Measurements from ENCODE around the gene STXBP1. TPM values are rescaled to one million over a fixed set of nuclear protein-coding genes. Genes with fewer than 3 reads are reported as not detected.

STXBP1 gene
- total and polyA plus RNA-seq, 2 experiments from 2014 or later: 28.5 to 43.7 TPM

DNA sequence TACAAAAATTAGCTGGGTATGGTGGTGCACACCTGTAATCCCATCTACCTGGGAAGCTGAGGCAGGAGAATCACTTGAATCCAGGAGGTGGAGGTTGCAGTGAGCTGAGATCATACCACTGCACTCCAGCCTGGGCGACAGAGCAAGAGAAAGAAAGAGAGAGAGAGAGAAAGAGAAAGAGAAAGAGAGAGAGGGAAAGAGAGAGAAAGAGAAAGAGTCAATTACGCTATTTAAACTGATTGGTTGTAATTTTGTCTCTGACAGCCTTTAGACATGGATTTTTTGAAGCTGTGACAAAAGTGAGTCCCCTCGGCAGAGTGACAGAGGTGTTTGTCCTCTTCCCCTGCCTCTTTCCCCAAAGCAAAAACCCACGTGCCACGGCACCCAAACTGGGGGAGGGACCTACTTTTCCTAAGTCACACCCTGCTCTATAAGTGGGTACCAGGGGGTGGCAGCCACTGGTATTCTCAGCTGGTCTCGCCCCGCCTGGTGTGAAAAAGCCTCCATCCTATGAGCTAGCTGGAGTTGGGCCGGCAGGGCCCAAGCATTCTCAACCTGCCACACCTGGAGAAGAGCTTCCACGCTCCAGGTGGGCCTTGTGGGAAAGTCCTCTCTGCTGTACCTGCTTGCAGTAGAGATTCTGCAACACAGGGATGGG lies 91.3 kb downstream of the STXBP1 start:
- H3K27ac ChIP-seq: no peak overlapping the region
- no peaks in the 10 kb centered on the region for H4K20me1 ChIP-seq (ENCODE audit: insufficient read depth)
- H3K4me2 ChIP-seq (ENCODE audit: unreplicated experiment): no peak overlapping the region
- in situ Hi-C loops (cut with MboI): no loop called here
- TF ChIP-seq EZH2 (IDR thresholded peaks at IDR 0.05; ENCODE audit: insufficient read depth, poor library complexity, severe bottlenecking) (no peak), EZH2phosphoT487 (IDR thresholded peaks at IDR 0.05; ENCODE audit: insufficient read depth, low read depth) (no peak)
- no peak overlapping the region for H2AFZ ChIP-seq
- no peak overlapping the region for H3K9ac ChIP-seq
- H3K27me3 ChIP-seq (replicated peaks; ENCODE audit: insufficient read depth): no peaks in the 10 kb centered on the region
- H3K36me3 ChIP-seq (ENCODE audit: low read depth): no peaks in the 10 kb centered on the region
- no peaks in the 10 kb centered on the region for H3K9me2 ChIP-seq (ENCODE audit: insufficient read depth)
- no peaks in the 10 kb centered on the region for H3K9me3 ChIP-seq (ENCODE audit: low read depth)
- no peaks in the 10 kb centered on the region for H3K4me1 ChIP-seq (ENCODE audit: insufficient read depth)
- H3K79me2 ChIP-seq (ENCODE audit: insufficient read depth): no peaks in the 10 kb centered on the region
- no peak for DNase-seq
- H3K4me3 ChIP-seq: no peak overlapping the region
- H3F3A ChIP-seq (ENCODE audit: insufficient read depth): no peaks in the 10 kb centered on the region; the same call in 1 of the 2 replicates
- WGBS, 2 experiments (ENCODE audit: low coverage in 1 of 2, low lambda C conversion rate in 2 of 2, missing lambda C conversion rate in 2 of 2): 66 to 69% methylated on average over 9 of the region's 9 CpGs

DNA sequence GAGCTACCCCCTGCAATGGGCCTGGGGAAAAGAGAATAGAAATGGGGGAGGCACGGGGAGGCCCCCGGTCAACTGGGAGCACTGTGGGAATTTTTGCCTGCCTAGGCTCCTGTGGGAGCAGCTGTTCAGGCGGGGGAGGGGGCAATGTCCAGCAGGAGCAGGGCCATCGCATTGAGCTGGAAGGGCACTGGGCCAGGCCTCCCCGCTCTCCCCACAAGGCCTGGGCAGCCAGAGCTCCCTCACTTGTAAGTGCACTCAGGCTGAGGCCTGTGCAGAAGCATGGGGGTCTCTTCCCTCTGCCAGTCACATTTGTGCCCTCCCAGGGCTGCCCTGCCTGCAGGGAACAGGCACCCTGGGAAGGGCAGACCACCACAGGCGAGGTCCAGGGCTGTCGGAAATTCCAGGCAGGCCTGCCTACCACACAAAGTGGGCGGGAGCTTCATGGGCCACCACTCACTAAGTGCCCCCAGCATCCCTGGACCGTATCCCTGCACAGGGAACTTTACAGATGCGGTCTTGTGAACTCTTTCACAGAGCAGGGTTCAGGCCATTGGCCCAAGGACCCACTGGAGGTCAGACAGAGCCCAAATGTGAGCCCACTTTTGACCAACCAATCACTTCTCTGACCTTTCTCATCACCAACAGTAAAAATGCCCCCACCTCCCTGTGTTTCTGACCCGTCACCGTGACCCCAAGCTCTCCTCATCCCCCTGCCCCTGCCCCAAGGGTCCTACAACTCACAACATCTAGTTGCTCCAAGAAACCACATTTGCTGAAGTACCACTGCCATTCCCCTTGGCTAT lies 93.7 kb downstream of the STXBP1 start:
- Histone ChIP-seq H3K27me3 (replicated peaks; ENCODE audit: insufficient read depth) (no peaks in the 10 kb centered on the region), H3K4me3 (no peak overlapping the region), H3K36me3 (ENCODE audit: low read depth) (no peaks in the 10 kb centered on the region), H3K27ac (no peak overlapping the region), H3K4me1 (ENCODE audit: insufficient read depth) (no peaks in the 10 kb centered on the region), H3F3A (ENCODE audit: insufficient read depth) (no peaks in the 10 kb centered on the region), H3K9me2 (ENCODE audit: insufficient read depth) (no peaks in the 10 kb centered on the region), H3K79me2 (ENCODE audit: insufficient read depth) (no peaks in the 10 kb centered on the region), H3K9ac (no peak overlapping the region), H2AFZ (no peak overlapping the region), H4K20me1 (ENCODE audit: insufficient read depth) (no peaks in the 10 kb centered on the region), H3K9me3 (ENCODE audit: low read depth) (no peaks in the 10 kb centered on the region), H3K4me2 (ENCODE audit: unreplicated experiment) (no peak overlapping the region)
- no peak for DNase-seq
- TF ChIP-seq EZH2phosphoT487 (IDR thresholded peaks at IDR 0.05; ENCODE audit: insufficient read depth, low read depth): no peak
- no peak for TF ChIP-seq EZH2 (IDR thresholded peaks at IDR 0.05; ENCODE audit: insufficient read depth, poor library complexity, severe bottlenecking)
- in situ Hi-C loops (cut with MboI): no loop called here
- 80 to 86% methylated on average over 12 of the region's 12 CpGs for WGBS, 2 experiments (ENCODE audit: low coverage in 1 of 2, low lambda C conversion rate in 2 of 2, missing lambda C conversion rate in 2 of 2)

DNA sequence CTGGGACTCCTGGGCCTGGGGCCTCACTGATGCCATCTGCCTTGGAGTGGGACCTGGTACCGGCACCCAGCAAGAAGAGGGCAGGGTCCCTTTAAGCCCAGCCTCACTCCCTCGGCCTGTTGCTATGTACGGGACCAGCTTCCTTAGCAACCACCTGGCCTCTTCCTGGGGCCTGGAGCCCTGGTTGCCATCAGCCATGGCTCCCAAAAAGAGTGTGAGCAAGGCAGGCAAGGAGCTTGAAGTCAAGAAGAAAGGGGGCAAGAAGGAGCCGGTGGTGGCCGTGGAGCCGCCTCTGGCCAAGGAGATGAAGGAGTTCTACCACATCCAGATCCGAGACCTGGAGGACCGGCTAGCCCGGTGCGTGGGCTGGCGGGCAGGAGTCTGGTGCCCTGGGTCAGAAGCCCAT lies 94.8 kb downstream of the STXBP1 start, which contains the start of gene CFAP157:
TSS of gene CFAP157 (plus strand) at position 153 of the 406 bp plus-strand sequence. CDS start at position 197, 44 bp downstream.
- H3K79me2 ChIP-seq (ENCODE audit: insufficient read depth): no peaks in the 10 kb centered on the region
- no peak within 1 kb of the TSS for H2AFZ ChIP-seq
- 71 to 75% methylated on average over 11 of the region's 11 CpGs for WGBS, 2 experiments (ENCODE audit: low coverage in 1 of 2, low lambda C conversion rate in 2 of 2, missing lambda C conversion rate in 2 of 2)
- H3K9ac ChIP-seq: no peak within 1 kb of the TSS
- no peaks in the 10 kb centered on the region for H4K20me1 ChIP-seq (ENCODE audit: insufficient read depth)
- no peaks in the 10 kb centered on the region for H3K9me3 ChIP-seq (ENCODE audit: low read depth)
- H3F3A ChIP-seq (ENCODE audit: insufficient read depth): no peaks in the 10 kb centered on the region
- no peaks in the 10 kb centered on the region for H3K36me3 ChIP-seq (ENCODE audit: low read depth)
- H3K4me2 ChIP-seq (ENCODE audit: unreplicated experiment): no peak within 1 kb of the TSS
- H3K27ac ChIP-seq: no peak within 1 kb of the TSS
- no peak for TF ChIP-seq EZH2phosphoT487 (IDR thresholded peaks at IDR 0.05; ENCODE audit: insufficient read depth, low read depth)
- TF ChIP-seq EZH2 (IDR thresholded peaks at IDR 0.05; ENCODE audit: insufficient read depth, poor library complexity, severe bottlenecking): no peak
- no peak within 1 kb of the TSS for H3K4me3 ChIP-seq
- in situ Hi-C loops (cut with MboI): no loop called here
- no peak for DNase-seq
- no peaks in the 10 kb centered on the region for H3K9me2 ChIP-seq (ENCODE audit: insufficient read depth)
- H3K4me1 ChIP-seq (ENCODE audit: insufficient read depth): no peaks in the 10 kb centered on the region
- H3K27me3 ChIP-seq (replicated peaks; ENCODE audit: insufficient read depth): no peaks in the 10 kb centered on the region

DNA sequence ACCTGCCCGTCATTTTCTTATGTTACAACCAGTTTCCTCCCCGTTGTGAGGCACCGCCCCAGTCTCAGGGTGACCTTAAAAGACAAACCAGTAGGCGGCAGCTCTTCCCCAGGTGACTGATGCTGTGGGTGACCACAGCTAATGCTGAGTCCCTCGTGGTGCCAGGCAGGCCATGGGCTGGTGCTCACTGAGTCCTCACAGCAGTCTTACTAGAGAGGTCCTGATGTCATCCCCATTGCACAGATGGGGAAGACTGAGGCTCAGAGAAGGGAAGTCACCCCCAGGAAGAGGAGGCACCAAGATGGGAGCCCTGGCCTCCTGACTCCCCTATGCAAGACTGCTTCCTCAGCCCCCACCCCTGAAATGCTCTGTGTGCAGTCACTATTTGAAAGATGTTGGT lies 95.7 kb downstream of the STXBP1 start:
- Histone ChIP-seq H3K27me3 (replicated peaks; ENCODE audit: insufficient read depth) (no peaks in the 10 kb centered on the region), H3K9ac (no peak overlapping the region), H3K9me3 (ENCODE audit: low read depth) (no peaks in the 10 kb centered on the region), H3K4me1 (ENCODE audit: insufficient read depth) (no peaks in the 10 kb centered on the region), H3K27ac (no peak overlapping the region), H3F3A (ENCODE audit: insufficient read depth) (no peaks in the 10 kb centered on the region), H3K4me3 (no peak overlapping the region), H3K9me2 (ENCODE audit: insufficient read depth) (no peaks in the 10 kb centered on the region), H3K36me3 (ENCODE audit: low read depth) (no peaks in the 10 kb centered on the region), H3K79me2 (ENCODE audit: insufficient read depth) (no peaks in the 10 kb centered on the region), H2AFZ (no peak overlapping the region), H3K4me2 (ENCODE audit: unreplicated experiment) (no peak overlapping the region), H4K20me1 (ENCODE audit: insufficient read depth) (no peaks in the 10 kb centered on the region)
- no peak for TF ChIP-seq EZH2 (IDR thresholded peaks at IDR 0.05; ENCODE audit: insufficient read depth, poor library complexity, severe bottlenecking)
- TF ChIP-seq EZH2phosphoT487 (IDR thresholded peaks at IDR 0.05; ENCODE audit: insufficient read depth, low read depth): no peak
- DNase-seq: peak; percentile 12
- in situ Hi-C loops (cut with MboI): no loop called here
- WGBS, 2 experiments (ENCODE audit: low coverage in 1 of 2, low lambda C conversion rate in 2 of 2, missing lambda C conversion rate in 2 of 2): 65 to 75% methylated on average over 5 of the region's 5 CpGs

Measured in GM23248 (cell line).